Hindlimb muscle (tissue), 1 donor: Measurements from ENCODE around the gene NPSR1. TPM values are rescaled to one million over a fixed set of nuclear protein-coding genes. Genes with fewer than 3 reads are reported as not detected.
"Not testable (repeated sequence)": the region's sequence is repeated elsewhere in the genome, so short reads cannot be mapped to it uniquely, and the experiment has no call there.

ENCODE experiments used
- DNase-seq: peaks from one replicate; pipeline ENCODE4 v3.0.0-alpha.2; 2013
- polyA plus RNA-seq: library from polyadenylated mRNA; unstranded; fragments of 120-200 nt; gene quantifications from one replicate; pipeline ENCODE4 v1.2.1, GENCODE V29; 2013; ENCODE audit not compliant: insufficient read length

The NPSR1 gene
- polyA plus RNA-seq, 1 donor, result 0.14 TPM

- no peak for DNase-seq
These were observed 100.1 kb downstream of the NPSR1 start for GRCh38 chr7:34758111-34758601.

DNA sequence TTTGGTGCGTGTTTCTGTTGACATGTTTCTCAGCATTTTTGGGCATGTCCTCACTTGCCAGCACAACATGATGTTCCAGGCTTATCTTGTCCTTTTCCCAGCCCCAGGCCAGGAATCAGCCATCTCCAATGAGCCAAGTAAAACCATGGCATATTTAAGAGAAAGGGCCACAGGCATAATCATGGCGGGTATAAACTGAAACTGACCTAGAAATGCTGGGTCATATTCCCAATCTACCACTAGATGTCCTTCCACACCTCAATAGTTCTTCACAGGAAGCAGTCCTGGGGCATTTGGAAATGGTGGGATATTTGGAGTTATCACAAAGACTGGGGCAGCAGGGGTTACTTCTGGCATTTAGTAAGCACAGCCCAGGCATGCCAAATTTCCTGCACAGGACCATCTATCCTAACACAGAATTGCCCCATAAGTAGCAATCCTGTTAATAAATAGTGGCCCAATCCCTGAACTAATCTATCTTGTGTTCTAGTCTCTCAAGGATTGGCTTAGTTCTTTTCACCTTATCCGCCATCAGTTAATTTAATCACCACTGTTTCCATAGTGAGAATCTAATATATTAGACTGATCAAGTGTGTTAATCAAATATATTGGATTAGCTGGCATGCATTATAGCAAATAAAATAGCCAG, 101.6 kb downstream of the NPSR1 start:
- DNase-seq, result no peak

DNA sequence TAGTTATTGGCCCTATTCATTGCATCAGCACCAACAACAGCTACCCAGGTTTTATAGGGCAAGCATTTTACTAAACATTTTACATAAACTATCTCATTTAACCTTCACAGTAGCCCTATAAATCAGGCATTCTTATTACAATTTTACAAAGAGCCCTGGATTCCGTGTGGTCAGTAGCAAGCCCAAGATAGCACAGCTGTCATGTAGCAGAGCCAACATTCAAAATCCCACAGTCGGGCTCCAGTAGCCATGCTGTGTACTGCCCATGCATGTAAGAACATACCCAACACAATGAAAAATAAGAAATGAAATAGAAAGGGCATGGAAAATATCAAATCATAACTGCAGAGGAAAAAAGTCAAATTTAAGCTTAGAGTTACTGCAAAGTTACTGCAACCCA, 102.3 kb downstream of the NPSR1 start:
- DNase-seq, result no peak

DNA sequence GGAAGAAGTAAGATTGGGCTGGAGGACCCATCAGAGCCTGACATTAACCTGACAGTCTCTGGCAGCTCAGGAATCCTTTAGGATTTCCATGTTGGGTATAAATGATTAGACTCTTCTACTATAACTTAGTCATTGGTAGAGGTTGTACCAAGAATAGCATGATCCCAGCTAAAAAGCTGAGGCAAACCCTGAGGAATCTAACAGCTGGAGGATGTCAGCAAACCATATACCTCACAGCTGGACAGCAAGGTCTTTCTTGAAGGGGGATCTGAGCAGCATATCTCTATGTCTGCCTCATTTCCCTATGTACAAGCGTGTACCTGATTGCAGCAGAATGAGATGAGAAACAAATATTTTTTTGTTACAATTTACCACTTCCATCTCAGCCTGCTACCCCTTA, 103.2 kb downstream of the NPSR1 start:
- no peak for DNase-seq

- no peak for DNase-seq
These were observed 103.6 kb downstream of the NPSR1 start for GRCh38 chr7:34761627-34762026.

DNA sequence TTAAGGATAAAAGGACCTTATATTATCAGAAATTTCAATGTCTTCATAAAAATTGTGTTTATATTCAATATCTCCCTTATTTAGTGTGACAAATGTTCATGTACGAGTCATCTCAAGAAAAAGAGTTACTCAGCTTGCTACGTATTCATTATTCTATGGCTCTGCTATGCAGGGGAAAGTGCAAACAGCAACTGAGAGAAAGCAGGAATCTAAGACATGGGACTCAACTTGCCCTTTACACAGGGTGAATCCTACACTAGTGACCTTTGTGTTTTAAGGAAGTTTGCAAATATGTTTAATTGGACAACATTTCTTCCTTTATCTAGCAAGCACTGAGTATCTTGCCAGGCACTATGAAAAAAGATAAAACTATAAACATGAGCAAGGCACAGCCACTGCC, 104.7 kb downstream of the NPSR1 start:
- no peak for DNase-seq

GRCh38 chr7:34772296-34772938, 114.4 kb downstream of the NPSR1 start:
- no peak for DNase-seq

- no peak for DNase-seq
These were observed 118.8 kb downstream of the NPSR1 start for GRCh38 chr7:34776748-34777358.

GRCh38 chr7:34780546-34780945, 122.5 kb downstream of the NPSR1 start:
- DNase-seq, result no peak

DNA sequence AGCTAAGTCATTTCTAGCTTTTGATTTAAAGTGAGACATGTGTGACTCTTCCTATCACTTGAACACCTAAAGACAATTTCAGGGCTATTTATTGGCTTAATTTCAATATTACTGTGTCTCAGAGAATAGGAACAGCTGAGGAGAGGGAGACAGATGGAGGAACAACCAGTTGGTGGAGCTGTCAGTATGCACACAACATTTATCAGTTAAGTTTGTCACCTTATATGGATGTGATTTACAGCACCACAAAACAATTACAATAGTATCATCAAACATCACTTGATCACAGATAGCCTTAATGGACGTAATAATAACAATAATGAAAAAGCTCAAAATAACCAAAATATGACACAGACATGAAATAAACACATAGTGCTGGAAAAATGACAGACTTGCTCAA, 129.6 kb downstream of the NPSR1 start:
- DNase-seq, result no peak

DNA sequence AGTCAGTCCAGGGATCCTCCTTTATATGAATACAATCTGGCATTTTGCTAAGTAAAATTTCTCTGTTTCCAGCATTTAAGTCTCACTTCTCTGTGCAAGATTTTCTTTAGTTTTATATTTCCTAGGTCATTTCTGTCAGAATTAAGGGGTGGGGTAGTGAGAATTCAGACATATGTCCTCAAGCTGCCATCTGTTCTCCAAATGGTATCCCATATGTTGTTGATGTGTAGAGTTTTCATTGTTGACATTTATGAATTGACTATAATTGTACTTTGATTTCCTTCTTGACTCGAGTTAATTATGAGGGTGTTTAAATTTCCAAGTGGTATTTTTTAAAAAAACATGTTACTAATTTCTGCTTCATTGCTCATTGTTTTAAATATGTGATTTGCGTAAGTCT, 148.8 kb downstream of the NPSR1 start:
- DNase-seq, result no peak

- no peak for DNase-seq
These were observed 149.7 kb downstream of the NPSR1 start for GRCh38 chr7:34807548-34808340.

DNA sequence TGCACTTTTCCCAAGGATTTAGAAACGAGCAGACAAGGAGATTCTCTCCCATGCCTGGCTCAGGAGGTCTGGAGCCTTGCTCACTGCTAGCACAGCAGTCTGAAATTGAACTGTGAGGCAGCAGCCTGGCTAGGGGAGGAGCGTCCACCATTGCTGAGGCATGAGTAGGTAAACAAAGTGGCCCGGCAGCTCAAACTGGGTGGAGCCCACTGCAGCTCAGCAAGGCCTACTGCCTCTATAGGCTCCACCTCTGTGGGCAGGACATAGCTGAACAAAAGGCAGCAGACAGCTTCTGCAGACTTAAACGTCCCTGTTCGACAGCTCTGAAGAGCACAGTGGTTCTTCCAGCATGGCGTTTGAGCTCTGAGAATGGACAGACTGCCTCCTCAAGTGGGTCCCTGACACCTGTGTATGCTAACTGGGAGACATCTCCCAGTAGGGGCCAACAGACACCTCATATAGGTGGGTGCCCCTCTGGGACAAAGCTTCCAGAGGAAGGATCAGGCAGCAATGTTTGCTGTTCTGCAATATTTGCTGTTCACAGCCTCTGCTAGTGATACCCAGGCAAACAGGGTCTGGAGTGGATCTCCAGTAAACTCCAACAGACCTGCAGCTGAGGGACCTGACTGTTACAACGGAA, 156.3 kb downstream of the NPSR1 start:
- not testable (repeated sequence) for DNase-seq

- DNase-seq, result peak; percentile 8
These were observed 164.0 kb downstream of the NPSR1 start for GRCh38 chr7:34821932-34822558.

- DNase-seq, result peak; percentile 20
These were observed 165.7 kb downstream of the NPSR1 start for GRCh38 chr7:34823650-34824258.

GRCh38 chr7:34825221-34825620, 167.2 kb downstream of the NPSR1 start:
- DNase-seq, result no peak

GRCh38 chr7:34830390-34830789, 172.4 kb downstream of the NPSR1 start:
- no peak for DNase-seq

GRCh38 chr7:34831436-34831835, 173.4 kb downstream of the NPSR1 start:
- DNase-seq, result no peak

- DNase-seq, result no peak
These were observed 174.0 kb downstream of the NPSR1 start for GRCh38 chr7:34832020-34832419.

DNA sequence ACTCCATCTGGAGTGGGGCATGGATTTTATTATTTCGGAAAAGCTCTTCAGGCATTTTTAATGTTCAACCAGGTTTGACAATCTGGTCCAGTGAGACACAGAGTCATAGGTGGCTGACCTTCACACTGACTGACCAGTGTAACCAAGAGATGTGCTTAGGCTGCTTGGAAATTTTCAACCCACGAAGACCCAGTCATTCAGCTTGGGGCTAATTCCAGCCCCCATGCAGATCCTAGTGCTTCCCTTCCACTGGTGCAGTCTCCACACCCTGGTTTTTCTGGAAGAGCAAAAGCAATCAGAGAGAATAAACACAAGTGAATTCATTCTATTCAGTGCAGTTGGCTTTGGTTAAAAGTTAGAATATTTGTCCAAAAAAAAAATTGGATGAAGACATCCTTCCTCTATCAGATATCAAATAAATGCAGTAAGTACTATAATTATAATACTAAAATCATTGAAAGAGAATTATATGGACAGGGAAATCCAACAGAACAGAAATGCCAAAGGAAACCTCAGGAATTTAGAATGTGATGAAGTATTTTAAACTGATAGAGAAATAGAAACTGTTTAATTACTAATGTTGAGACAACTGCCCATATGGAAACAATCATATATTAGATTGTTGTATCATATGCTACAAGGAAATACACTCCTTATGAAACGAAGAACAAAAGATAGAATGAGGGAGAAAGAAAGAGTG, 178.0 kb downstream of the NPSR1 start:
- DNase-seq, result no peak

GRCh38 chr7:34837316-34837715, 179.3 kb downstream of the NPSR1 start:
- DNase-seq, result no peak
